Measurements from ENCODE around the gene GARIN5B. TPM values are rescaled to one million over a fixed set of nuclear protein-coding genes. Genes with fewer than 3 reads are reported as not detected.

The GARIN5B gene
- total RNA-seq, 2 donors from 2014 or later: 1.5 TPM; not detected in 1

- Histone ChIP-seq H3K27ac (no peak overlapping the region), H3K27me3 (replicated peaks; ENCODE audit: insufficient read depth) (no peaks in the 10 kb centered on the region), H3K4me3 (no peak overlapping the region), H3K9me3 (no peaks in the 10 kb centered on the region), H3K36me3 (no peaks in the 10 kb centered on the region), H3K4me1 (replicated peaks) (peaks cover 3% of the 10 kb centered on the region)
- TF ChIP-seq CTCF (IDR thresholded peaks at IDR 0.05) (no peak), POLR2A (IDR thresholded peaks at IDR 0.05) (no peak), POLR2AphosphoS5 (IDR thresholded peaks at IDR 0.05) (no peak)
- no peak for DNase-seq (ENCODE audit: low spot score)
- 27% methylated on average over 8 of the region's 9 CpGs for WGBS
- intact Hi-C loops (cut with DNase I): loop anchor here (5.0 kb wide), 2 partner anchors 42 to 43 kb away; partner anchors contain the start of gene RPL28
Observed at GRCh38 chr19:55344444-55344843, 18.6 kb downstream of the GARIN5B start.

GRCh38 chr19:55341595-55342531 lies 21.2 kb downstream of the GARIN5B start:
- H3K4me3 ChIP-seq: no peak overlapping the region

GRCh38 chr19:55341171-55341588 lies 21.9 kb downstream of the GARIN5B start:
- intact Hi-C loops (cut with DNase I): loop anchor here (5.0 kb wide), 2 partner anchors 39 to 46 kb away; partner anchors contain the start of gene RPL28
- DNase-seq (ENCODE audit: low spot score): peak; percentile 33
- H3K27ac ChIP-seq: peak overlapping the region in 1 of 2 donors; percentile 84
- no peaks in the 10 kb centered on the region for H3K27me3 ChIP-seq (replicated peaks; ENCODE audit: insufficient read depth)
- H3K4me3 ChIP-seq: peak overlapping the region; percentile 51 to 88
- no peaks in the 10 kb centered on the region for H3K36me3 ChIP-seq
- H3K9me3 ChIP-seq: no peaks in the 10 kb centered on the region
- peak; percentile 11 for TF ChIP-seq POLR2A (IDR thresholded peaks at IDR 0.05)
- TF ChIP-seq POLR2AphosphoS5 (IDR thresholded peaks at IDR 0.05): no peak
- TF ChIP-seq CTCF (IDR thresholded peaks at IDR 0.05): no peak
- H3K4me1 ChIP-seq (replicated peaks): peaks cover 3% of the 10 kb centered on the region
- under 1% methylated on average over 10 of the region's 15 CpGs for WGBS

More at GRCh38 chr19:55341595-55342531, 21.2 kb downstream of the GARIN5B start:
- TF ChIP-seq POLR2AphosphoS5 (IDR thresholded peaks at IDR 0.05): no peak
- DNase-seq (ENCODE audit: low spot score): no peak
- WGBS: 81% methylated on average over 48 of the region's 50 CpGs
- intact Hi-C loops (cut with DNase I): loop anchor here (5.0 kb wide), 2 partner anchors 40 to 45 kb away; partner anchors contain the start of gene RPL28
- Histone ChIP-seq H3K9me3 (no peaks in the 10 kb centered on the region), H3K27me3 (replicated peaks; ENCODE audit: insufficient read depth) (no peaks in the 10 kb centered on the region), H3K27ac (no peak overlapping the region), H3K4me1 (replicated peaks) (peaks cover 3% of the 10 kb centered on the region), H3K36me3 (no peaks in the 10 kb centered on the region)

GRCh38 chr19:55340784-55341147 lies 22.3 kb downstream of the GARIN5B start:
- H3K27ac ChIP-seq: peak overlapping the region; percentile 84 to 92
- H3K9me3 ChIP-seq: no peaks in the 10 kb centered on the region
- H3K4me3 ChIP-seq: peak overlapping the region; percentile 51 to 88
- H3K27me3 ChIP-seq (replicated peaks; ENCODE audit: insufficient read depth): no peaks in the 10 kb centered on the region
- intact Hi-C loops (cut with DNase I): loop anchor here (5.0 kb wide), 2 partner anchors 38 to 47 kb away; partner anchors contain the start of gene RPL28
- 2% methylated on average over 24 of the region's 24 CpGs for WGBS
- no peaks in the 10 kb centered on the region for H3K36me3 ChIP-seq
- peaks cover 3% of the 10 kb centered on the region for H3K4me1 ChIP-seq (replicated peaks)
- DNase-seq (ENCODE audit: low spot score): no peak
- TF ChIP-seq POLR2A (IDR thresholded peaks at IDR 0.05) (no peak), CTCF (IDR thresholded peaks at IDR 0.05) (peak in 2 of 4 experiments; percentile 9 to 19)

- 2% methylated on average over 44 of the region's 44 CpGs for WGBS
- Histone ChIP-seq H3K36me3 (no peaks in the 10 kb centered on the region), H3K27ac (peak overlapping the region; percentile 84 to 92), H3K4me1 (replicated peaks) (peaks cover 3% of the 10 kb centered on the region), H3K27me3 (replicated peaks; ENCODE audit: insufficient read depth) (no peaks in the 10 kb centered on the region), H3K4me3 (peak overlapping the region; percentile 51 to 88), H3K9me3 (no peaks in the 10 kb centered on the region)
- TF ChIP-seq POLR2A (IDR thresholded peaks at IDR 0.05): peak; percentile 97
- TF ChIP-seq CTCF (IDR thresholded peaks at IDR 0.05): no peak
- intact Hi-C loops (cut with DNase I): loop anchor here (5.0 kb wide), 2 partner anchors 38 to 47 kb away; partner anchors contain the start of gene RPL28
- DNase-seq (ENCODE audit: low spot score): no peak
Observed at GRCh38 chr19:55339889-55340783, 22.9 kb downstream of the GARIN5B start.

Data from prostate gland (tissue), 2 donors.